A549 (cell line): ENCODE results near the gene PMM2. TPM values are rescaled to one million over a fixed set of nuclear protein-coding genes. Genes with fewer than 3 reads are reported as not detected.
A peak's percentile ranks its signal among the peaks of the same experiment; 100 is the strongest.

Source experiments
- ATAC-seq, 2 experiments: fragments of 200-7000 bp in 1 of 2; fragments of >200 bp in 1 of 2; cut with Nextera tagmentation in 1 of 2; cut with Tn5 transposase in 1 of 2; 3 replicates each; pipeline versions ENCODE4 v1.8.0 to v1.9.1; 2018 to 2020; ENCODE audit warnings: mild to moderate bottlenecking in 1 of 2, moderate library complexity in 1 of 2
- CTCF ChIA-PET: fragments of 300-600 bp; sonication (Branson Sonifier 250); formaldehyde crosslinking; extraction: SDS; loops from one replicate; lab custom pipeline; 2021; ENCODE audit warnings: antibody characterized with exemption, inconsistent platforms; lab: Yijun Ruan, JAX
- POLR2A ChIA-PET: fragments of 350-600 bp; formaldehyde crosslinking; extraction: SDS; loops from one replicate; lab custom pipeline; 2021; ENCODE audit warnings: antibody characterized with exemption, inconsistent platforms; lab: Yijun Ruan, JAX
- DNase-seq, 2 experiments: peaks; one replicate each; pipeline versions ENCODE4 v3.0.0 to v3.0.0-alpha.2; 2011 to 2016; ENCODE audit warnings: low read depth in 1 of 2, low spot score in 1 of 2
- FAIRE-seq: peaks from 2 replicates; lab custom pipeline; 2011; peaks lifted over from hg19 to GRCh38; lab: Jason Lieb, UNC
- H3K27ac ChIP-seq, 2 experiments: fragments of >200 bp; sonication (Bioruptor Twin); formaldehyde crosslinking; 3 replicates each; pipeline ENCODE4 v1.5.1; 2016 to 2017
- H3K4me1 ChIP-seq: fragments of >200 bp; sonication (Bioruptor Twin); formaldehyde crosslinking; 3 replicates; pipeline ENCODE4 v1.6.1; 2016
- H3K4me2 ChIP-seq: fragments of >200 bp; sonication (Bioruptor Twin); formaldehyde crosslinking; 3 replicates; pipeline ENCODE4 v1.6.1; 2016
- H3K4me3 ChIP-seq: fragments of >200 bp; sonication (Bioruptor Twin); formaldehyde crosslinking; 3 replicates; pipeline ENCODE4 v1.5.1; 2016
- H3K9me3 ChIP-seq: fragments of >200 bp; sonication (Bioruptor Twin); formaldehyde crosslinking; 3 replicates; pipeline ENCODE4 v1.6.1; 2016
- CBX8 ChIP-seq: fragments of 200-600 bp; sonication (generic); IDR thresholded peaks from 2 replicates; pipeline ENCODE4 v1.6.1; 2016
- CEBPB ChIP-seq, 2 experiments: fragments of >200 bp in 1 of 2; sonication (Bioruptor Twin) in 1 of 2; formaldehyde crosslinking in 1 of 2; IDR thresholded peaks; 2 replicates each; pipeline ENCODE4 v1.6.1; 2012 to 2016
- CHD2 ChIP-seq: fragments of 150-350 bp; IDR thresholded peaks from 2 replicates; pipeline ENCODE4 v1.6.1; 2014; ENCODE audit warnings: low read length; ENCODE audit not compliant: partially characterized antibody
- CTCF ChIP-seq: fragments of >200 bp; sonication (Bioruptor Twin); formaldehyde crosslinking; IDR thresholded peaks from 3 replicates; pipeline ENCODE4 v1.5.1; 2016
- EHMT2 ChIP-seq: fragments of 200-600 bp; sonication (generic); IDR thresholded peaks from 2 replicates; pipeline ENCODE4 v1.6.1; 2016; ENCODE audit warnings: antibody characterized with exemption, low read depth, mild to moderate bottlenecking, moderate library complexity
- ELK1 ChIP-seq: fragments of 150-350 bp; IDR thresholded peaks from 2 replicates; pipeline ENCODE4 v1.6.1; 2014; ENCODE audit warnings: low read depth, mild to moderate bottlenecking, low read length
- ESRRA ChIP-seq: fragments of 150-350 bp; IDR thresholded peaks from 2 replicates; pipeline ENCODE4 v1.6.1; 2014; ENCODE audit warnings: mild to moderate bottlenecking, low read length, borderline replicate concordance
- FOSB ChIP-seq: fragments of 250-450 bp; sonication (Bioruptor Pico); IDR thresholded peaks from 2 replicates; pipeline ENCODE4 v1.5.0; 2020; ENCODE audit warnings: mild to moderate bottlenecking, moderate library complexity
- FOSL2 ChIP-seq, 2 experiments: fragments of 450-650 bp in 1 of 2; fragments of >200 bp in 1 of 2; sonication (Bioruptor Twin) in 1 of 2; formaldehyde crosslinking; IDR thresholded peaks; 2 replicates each; pipeline versions ENCODE4 v1.5.0 to v1.6.1; 2016 to 2020; ENCODE audit warnings: mild to moderate bottlenecking in 1 of 2, moderate library complexity in 1 of 2
- FOXS1 ChIP-seq: fragments of 250-450 bp; sonication (Bioruptor Pico); IDR thresholded peaks from 2 replicates; pipeline ENCODE4 v1.5.0; 2020; ENCODE audit warnings: mild to moderate bottlenecking, moderate library complexity
- GATA3 ChIP-seq: IDR thresholded peaks from 2 replicates; pipeline ENCODE4 v1.6.1; 2012; ENCODE audit warnings: borderline replicate concordance
- HDAC2 ChIP-seq: fragments of 200-600 bp; sonication (generic); IDR thresholded peaks from 2 replicates; pipeline ENCODE4 v1.6.1; 2016
- JUNB ChIP-seq: fragments of >200 bp; sonication (Bioruptor Twin); formaldehyde crosslinking; IDR thresholded peaks from 2 replicates; pipeline ENCODE4 v1.6.1; 2016
- KDM1A ChIP-seq: fragments of 200-600 bp; sonication (generic); IDR thresholded peaks from 2 replicates; pipeline ENCODE4 v1.6.1; 2016; ENCODE audit warnings: low read depth, mild to moderate bottlenecking
- MAX ChIP-seq: IDR thresholded peaks from 2 replicates; pipeline ENCODE4 v1.6.1; 2012
- MAZ ChIP-seq: fragments of 150-350 bp; IDR thresholded peaks from 2 replicates; pipeline ENCODE4 v1.6.1; 2014; ENCODE audit warnings: antibody characterized with exemption, low read depth, low read length, borderline replicate concordance
- NPAS2 ChIP-seq: fragments of 250-450 bp; sonication (Bioruptor Pico); IDR thresholded peaks from 2 replicates; pipeline ENCODE4 v1.8.0; 2022; ENCODE audit warnings: mild to moderate bottlenecking, moderate library complexity, borderline replicate concordance
- REST ChIP-seq: fragments of 200-600 bp; sonication (generic); IDR thresholded peaks from 2 replicates; pipeline ENCODE4 v1.6.1; 2016; ENCODE audit warnings: antibody characterized with exemption, mild to moderate bottlenecking, moderate library complexity
- SMC3 ChIP-seq: fragments of >200 bp; sonication (Bioruptor Twin); formaldehyde crosslinking; IDR thresholded peaks from 3 replicates; pipeline ENCODE4 v1.6.1; 2018; ENCODE audit warnings: inconsistent platforms
- TFCP2L1 ChIP-seq: fragments of 250-450 bp; sonication (Bioruptor Pico); IDR thresholded peaks from 2 replicates; pipeline ENCODE4 v1.5.0; 2021; ENCODE audit warnings: mild to moderate bottlenecking
- USF2 ChIP-seq: fragments of 450-650 bp; IDR thresholded peaks from 2 replicates; pipeline ENCODE4 v1.6.1; 2014; ENCODE audit warnings: antibody characterized with exemption
- ZC3H11A ChIP-seq: fragments of 450-650 bp; IDR thresholded peaks from 2 replicates; pipeline ENCODE4 v1.6.1; 2014; ENCODE audit warnings: antibody characterized with exemption, mild to moderate bottlenecking
- ZFP36 ChIP-seq: fragments of 450-650 bp; IDR thresholded peaks from 2 replicates; pipeline ENCODE4 v1.6.1; 2014; ENCODE audit warnings: borderline replicate concordance; ENCODE audit not compliant: partially characterized antibody
- WGBS: methylation state at CpG from one replicate; pipeline ENCODE4 v1.1.6; 2017; ENCODE audit errors: missing lambda C conversion rate; 5-methylcytosine and 5-hydroxymethylcytosine counted together
- polyA plus RNA-seq, 4 experiments: library from polyadenylated mRNA; depleted of rRNA in 3 of 4; stranded (reverse); fragments of >200 nt; fragmentation: RNase III in 1 of 4; extraction: RNeasy Plus Mini Kit Qiagen cat#74134 plus additional on column Dnase treatment in 1 of 4; gene quantifications; 2 replicates in 3 of 4; 3 replicates in 1 of 4; pipeline ENCODE4 v1.2.3, GENCODE V29; 2011 to 2017

The PMM2 gene
- polyA plus RNA-seq, 2 of the 4 experiments (the other 2 are of a cell fraction): 56.6 to 72.4 TPM

GRCh38 chr16:8877894-8878522, 80.4 kb downstream of the PMM2 start:
- no peaks in the 10 kb centered on the region for H3K9me3 ChIP-seq
- ChIA-PET POLR2A (interaction anchor here (2.9 kb wide), 1 partner anchor 9 kb away, joined by 24 read pairs; the partner anchor contains the start of gene CARHSP1), CTCF (interaction anchor here (0.7 to 7.9 kb wide), 5 partner anchors 7 to 217 kb away, joined by 3 to 84 read pairs (median 47); partner anchors contain the start of gene CARHSP1)
- peaks cover 17% of the 10 kb centered on the region for H3K4me1 ChIP-seq
- peak; percentile 73 for TF ChIP-seq ZFP36
- TF ChIP-seq CTCF: no peak
- H3K27ac ChIP-seq: peak overlapping the region; percentile 71 to 83
- DNase-seq (no peak), FAIRE-seq (no peak), ATAC-seq (peak; percentile 8 to 15; a peak in 4 of 6 replicates)
- no peak overlapping the region for H3K4me3 ChIP-seq
- WGBS: 66% methylated on average over 8 of the region's 8 CpGs
- peak overlapping the region; percentile 50 for H3K4me2 ChIP-seq

GRCh38 chr16:8878523-8878911, 80.9 kb downstream of the PMM2 start:
- no peak for FAIRE-seq
- Histone ChIP-seq H3K4me3 (no peak overlapping the region), H3K27ac (peak overlapping the region; percentile 71 to 83), H3K4me1 (peaks cover 17% of the 10 kb centered on the region), H3K4me2 (peak overlapping the region; percentile 50), H3K9me3 (no peaks in the 10 kb centered on the region)
- CTCF ChIA-PET: interaction anchor here (0.7 to 7.9 kb wide), 9 partner anchors 8 to 311 kb away, joined by 3 to 84 read pairs (median 33); partner anchors contain the start of gene CARHSP1
- peak; percentile 48 to 52; a peak in 4 of 6 replicates for ATAC-seq
- POLR2A ChIA-PET: interaction anchor here (2.9 kb wide), 1 partner anchor 10 kb away, joined by 24 read pairs; the partner anchor contains the start of gene CARHSP1
- DNase-seq: peak in 1 of 2 experiments; percentile 51
- 47% methylated on average over 6 of the region's 6 CpGs for WGBS
- TF ChIP-seq FOSL2 (IDR thresholded peaks at IDR 0.05) (no peak), FOSL2 (CRISPR knock-in tag; IDR thresholded peaks at IDR 0.05) (peak; percentile 30; the same call in 1 of the 2 replicates), ELK1 (no peak), CEBPB (IDR thresholded peaks at IDR 0.05) (peak; percentile 88 to 96)

GRCh38 chr16:8880839-8881510, 83.3 kb downstream of the PMM2 start:
- no peak for FAIRE-seq
- TF ChIP-seq FOSB (no peak), CBX8 (no peak), GATA3 (no peak), JUNB (no peak), MAX (no peak), KDM1A (no peak), ESRRA (no peak), CEBPB (IDR thresholded peaks at IDR 0.05) (no peak), EHMT2 (no peak), USF2 (no peak), REST (no peak), FOXS1 (CRISPR knock-in tag) (no peak), NPAS2 (CRISPR knock-in tag) (no peak), SMC3 (no peak), ZC3H11A (no peak), MAZ (no peak), CHD2 (no peak), TFCP2L1 (CRISPR knock-in tag) (no peak), HDAC2 (no peak)
- Histone ChIP-seq H3K9me3 (no peaks in the 10 kb centered on the region), H3K4me2 (no peak overlapping the region), H3K27ac (no peak overlapping the region), H3K4me3 (no peak overlapping the region), H3K4me1 (peaks cover 35% of the 10 kb centered on the region)
- ChIA-PET POLR2A (interaction anchor here (1.3 to 2.9 kb wide), 3 partner anchors 12 to 17 kb away, joined by 5 to 24 read pairs (median 6); partner anchors contain the start of gene CARHSP1), CTCF (interaction anchor here (0.6 to 9.0 kb wide), 36 partner anchors 10 to 313 kb away, joined by 3 to 147 read pairs (median 6); partner anchors contain the start of genes ABAT, CARHSP1, PMM2 and TMEM186)
- DNase-seq: no peak
- 71% methylated on average over 8 of the region's 8 CpGs for WGBS
- ATAC-seq: no peak
